NB4 (cell line): ENCODE measurements around the gene PKLR.

Experiments
- MYC ChIP-seq: IDR thresholded peaks from 2 replicates; pipeline ENCODE4 v1.6.1; 2011; ENCODE audit warnings: low read depth, low read length
- POLR2A ChIP-seq: IDR thresholded peaks from 2 replicates; pipeline ENCODE4 v1.6.1; 2011; ENCODE audit warnings: mild to moderate bottlenecking; ENCODE audit not compliant: insufficient read length; ENCODE audit errors: extremely low read depth
- TF ChIP-seq, protein P1 (sequence below): IDR thresholded peaks from one replicate; pipeline ENCODE4 v1.5.1; 2012; ENCODE audit warnings: low read depth, low read length
- TF ChIP-seq, protein P2 (sequence below): IDR thresholded peaks from 2 replicates; pipeline ENCODE4 v1.6.1; 2011; ENCODE audit warnings: low read depth, low read length

DNA sequence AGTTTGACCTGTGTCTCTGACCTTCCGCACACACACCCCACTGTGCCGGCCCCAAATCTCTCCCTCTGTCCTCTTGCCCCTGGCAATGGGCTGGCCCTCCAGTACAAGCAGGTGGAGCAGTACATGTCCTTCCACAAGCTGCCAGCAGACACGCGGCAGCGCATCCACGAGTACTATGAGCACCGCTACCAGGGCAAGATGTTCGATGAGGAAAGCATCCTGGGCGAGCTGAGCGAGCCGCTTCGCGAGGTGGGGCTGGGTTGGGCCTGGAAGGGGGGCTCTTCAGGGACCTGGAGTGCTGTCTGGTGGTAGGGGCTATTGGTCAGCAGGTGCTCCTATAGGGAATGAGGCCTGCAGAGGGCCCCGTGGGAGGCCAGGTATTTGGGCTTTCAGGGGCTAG, 16.2 kb downstream of the PKLR start:
- TF ChIP-seq, protein P1, sequence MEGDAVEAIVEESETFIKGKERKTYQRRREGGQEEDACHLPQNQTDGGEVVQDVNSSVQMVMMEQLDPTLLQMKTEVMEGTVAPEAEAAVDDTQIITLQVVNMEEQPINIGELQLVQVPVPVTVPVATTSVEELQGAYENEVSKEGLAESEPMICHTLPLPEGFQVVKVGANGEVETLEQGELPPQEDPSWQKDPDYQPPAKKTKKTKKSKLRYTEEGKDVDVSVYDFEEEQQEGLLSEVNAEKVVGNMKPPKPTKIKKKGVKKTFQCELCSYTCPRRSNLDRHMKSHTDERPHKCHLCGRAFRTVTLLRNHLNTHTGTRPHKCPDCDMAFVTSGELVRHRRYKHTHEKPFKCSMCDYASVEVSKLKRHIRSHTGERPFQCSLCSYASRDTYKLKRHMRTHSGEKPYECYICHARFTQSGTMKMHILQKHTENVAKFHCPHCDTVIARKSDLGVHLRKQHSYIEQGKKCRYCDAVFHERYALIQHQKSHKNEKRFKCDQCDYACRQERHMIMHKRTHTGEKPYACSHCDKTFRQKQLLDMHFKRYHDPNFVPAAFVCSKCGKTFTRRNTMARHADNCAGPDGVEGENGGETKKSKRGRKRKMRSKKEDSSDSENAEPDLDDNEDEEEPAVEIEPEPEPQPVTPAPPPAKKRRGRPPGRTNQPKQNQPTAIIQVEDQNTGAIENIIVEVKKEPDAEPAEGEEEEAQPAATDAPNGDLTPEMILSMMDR: no peak
- no peak for TF ChIP-seq POLR2A
- TF ChIP-seq, protein P2, sequence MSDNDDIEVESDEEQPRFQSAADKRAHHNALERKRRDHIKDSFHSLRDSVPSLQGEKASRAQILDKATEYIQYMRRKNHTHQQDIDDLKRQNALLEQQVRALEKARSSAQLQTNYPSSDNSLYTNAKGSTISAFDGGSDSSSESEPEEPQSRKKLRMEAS: no peak
- TF ChIP-seq MYC: no peak
